ENCODE data around the gene C15orf62. TPM values are rescaled to one million over a fixed set of nuclear protein-coding genes. Genes with fewer than 3 reads are reported as not detected.

C15orf62 gene
- total RNA-seq, 2 donors from 2014 or later = 0.54 TPM; not detected in 1

DNA sequence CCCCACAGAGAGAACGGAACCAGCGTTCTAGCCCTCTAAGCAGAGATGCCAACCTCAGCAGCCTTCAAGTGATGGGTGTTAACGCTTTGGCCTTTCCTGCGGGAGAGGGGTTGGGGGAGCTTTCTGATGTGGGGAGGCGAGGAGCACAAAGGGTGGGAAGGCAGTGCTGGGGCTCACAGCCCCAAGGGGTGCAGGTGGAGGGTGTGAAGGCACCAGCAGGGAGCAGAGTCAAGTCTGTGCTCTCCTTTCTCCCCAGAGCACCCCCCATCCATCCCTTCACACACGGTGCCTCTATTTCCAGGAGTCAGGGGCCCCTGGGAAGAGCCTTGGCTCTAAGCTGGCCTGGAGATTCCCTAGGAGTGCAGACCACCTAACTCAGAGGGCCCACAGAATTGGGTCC is 4.1 kb downstream of the C15orf62 start:
- H3K4me3 ChIP-seq = no peak overlapping the region
- H3K27me3 ChIP-seq (replicated peaks; ENCODE audit: insufficient read depth) = no peaks in the 10 kb centered on the region
- TF ChIP-seq, protein P1, sequence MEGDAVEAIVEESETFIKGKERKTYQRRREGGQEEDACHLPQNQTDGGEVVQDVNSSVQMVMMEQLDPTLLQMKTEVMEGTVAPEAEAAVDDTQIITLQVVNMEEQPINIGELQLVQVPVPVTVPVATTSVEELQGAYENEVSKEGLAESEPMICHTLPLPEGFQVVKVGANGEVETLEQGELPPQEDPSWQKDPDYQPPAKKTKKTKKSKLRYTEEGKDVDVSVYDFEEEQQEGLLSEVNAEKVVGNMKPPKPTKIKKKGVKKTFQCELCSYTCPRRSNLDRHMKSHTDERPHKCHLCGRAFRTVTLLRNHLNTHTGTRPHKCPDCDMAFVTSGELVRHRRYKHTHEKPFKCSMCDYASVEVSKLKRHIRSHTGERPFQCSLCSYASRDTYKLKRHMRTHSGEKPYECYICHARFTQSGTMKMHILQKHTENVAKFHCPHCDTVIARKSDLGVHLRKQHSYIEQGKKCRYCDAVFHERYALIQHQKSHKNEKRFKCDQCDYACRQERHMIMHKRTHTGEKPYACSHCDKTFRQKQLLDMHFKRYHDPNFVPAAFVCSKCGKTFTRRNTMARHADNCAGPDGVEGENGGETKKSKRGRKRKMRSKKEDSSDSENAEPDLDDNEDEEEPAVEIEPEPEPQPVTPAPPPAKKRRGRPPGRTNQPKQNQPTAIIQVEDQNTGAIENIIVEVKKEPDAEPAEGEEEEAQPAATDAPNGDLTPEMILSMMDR (IDR thresholded peaks at IDR 0.05) = no peak
- H3K27ac ChIP-seq = no peak overlapping the region
- peaks cover 64% of the 10 kb centered on the region for H3K36me3 ChIP-seq
- H3K4me1 ChIP-seq (ENCODE audit: control insufficient read depth in 1 of 2, low read depth in 2 of 2) = no peaks in the 10 kb centered on the region
- no peak for ATAC-seq (ENCODE audit: insufficient number of reproducible peaks, low FRiP score, low read depth)
- no peaks in the 10 kb centered on the region for H3K9me3 ChIP-seq
- no peak for DNase-seq (ENCODE audit: low spot score)

DNA sequence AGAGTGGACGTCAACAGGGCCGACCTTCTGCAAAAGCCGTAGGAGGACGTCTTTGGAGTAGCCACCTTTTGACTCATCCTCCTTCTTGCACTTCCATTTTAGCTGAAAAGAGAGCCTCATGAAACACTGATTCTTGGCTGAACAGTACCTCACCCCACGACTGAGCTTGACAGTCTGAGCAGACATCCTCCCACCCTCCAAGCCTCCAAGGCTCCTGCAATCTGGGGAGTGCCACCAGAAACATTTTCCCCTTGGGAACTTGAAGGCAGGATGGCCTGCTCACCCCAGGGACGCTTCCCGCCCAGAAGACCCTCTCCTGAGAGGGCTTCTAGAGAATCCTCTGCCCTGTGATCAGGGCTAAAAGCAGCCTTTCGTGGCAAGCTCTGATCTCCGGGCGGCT is 5.2 kb downstream of the C15orf62 start:
- no peak overlapping the region for H3K4me3 ChIP-seq
- H3K4me1 ChIP-seq (ENCODE audit: control insufficient read depth in 1 of 2, low read depth in 2 of 2) = no peaks in the 10 kb centered on the region
- no peaks in the 10 kb centered on the region for H3K27me3 ChIP-seq (replicated peaks; ENCODE audit: insufficient read depth)
- ATAC-seq (ENCODE audit: insufficient number of reproducible peaks, low FRiP score, low read depth) = no peak
- H3K9me3 ChIP-seq = no peaks in the 10 kb centered on the region
- TF ChIP-seq, protein P1 (IDR thresholded peaks at IDR 0.05) = no peak
- no peak for DNase-seq (ENCODE audit: low spot score)
- peaks cover 75% of the 10 kb centered on the region for H3K36me3 ChIP-seq
- H3K27ac ChIP-seq = no peak overlapping the region

DNA sequence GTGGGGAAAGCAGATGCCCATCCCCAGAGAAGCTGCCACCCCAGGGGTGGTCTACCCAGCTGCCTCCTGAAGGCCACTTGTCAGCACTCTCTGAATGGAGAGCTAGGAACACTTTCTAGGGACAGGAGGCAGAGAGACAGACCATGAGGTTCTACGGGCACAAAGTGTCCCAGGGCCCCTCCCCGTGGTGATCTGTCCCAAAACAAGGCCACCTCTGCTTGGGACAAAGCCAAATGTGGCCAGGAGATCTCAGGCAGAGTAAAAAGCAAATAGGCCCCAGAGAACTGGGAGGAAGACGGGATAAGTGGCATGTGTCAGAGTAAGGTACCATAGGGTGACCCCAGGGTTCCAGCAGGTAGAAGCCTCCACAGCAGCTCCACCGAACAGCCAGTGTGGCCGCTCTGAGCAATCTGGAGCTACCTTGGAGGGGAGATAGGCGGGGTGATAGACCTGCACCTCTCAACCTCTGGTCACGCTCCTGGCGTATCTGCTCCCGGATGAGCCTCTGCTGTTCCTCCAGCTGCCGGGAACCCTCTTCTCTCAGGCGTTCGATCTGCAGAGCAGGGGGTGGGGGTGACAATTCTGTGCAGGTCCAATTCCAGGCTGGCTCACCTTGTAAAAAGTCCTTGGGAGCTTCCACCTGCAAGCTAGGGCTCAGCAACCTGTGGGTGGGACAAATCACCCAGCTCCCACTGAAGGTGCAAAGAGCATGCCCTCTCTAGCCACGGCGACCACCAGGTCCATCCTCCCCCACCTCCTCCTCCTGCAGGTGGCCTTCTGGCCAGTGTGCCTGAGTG is 6.2 kb downstream of the C15orf62 start:
- Histone ChIP-seq H3K27me3 (replicated peaks; ENCODE audit: insufficient read depth) (no peaks in the 10 kb centered on the region), H3K36me3 (peaks cover 72% of the 10 kb centered on the region), H3K4me3 (no peak overlapping the region), H3K9me3 (no peaks in the 10 kb centered on the region), H3K27ac (no peak overlapping the region), H3K4me1 (ENCODE audit: control insufficient read depth in 1 of 2, low read depth in 2 of 2) (no peaks in the 10 kb centered on the region)
- TF ChIP-seq, protein P1 (IDR thresholded peaks at IDR 0.05) = no peak
- peak; percentile 6 for ATAC-seq (ENCODE audit: insufficient number of reproducible peaks, low FRiP score, low read depth)
- no peak for DNase-seq (ENCODE audit: low spot score)

DNA sequence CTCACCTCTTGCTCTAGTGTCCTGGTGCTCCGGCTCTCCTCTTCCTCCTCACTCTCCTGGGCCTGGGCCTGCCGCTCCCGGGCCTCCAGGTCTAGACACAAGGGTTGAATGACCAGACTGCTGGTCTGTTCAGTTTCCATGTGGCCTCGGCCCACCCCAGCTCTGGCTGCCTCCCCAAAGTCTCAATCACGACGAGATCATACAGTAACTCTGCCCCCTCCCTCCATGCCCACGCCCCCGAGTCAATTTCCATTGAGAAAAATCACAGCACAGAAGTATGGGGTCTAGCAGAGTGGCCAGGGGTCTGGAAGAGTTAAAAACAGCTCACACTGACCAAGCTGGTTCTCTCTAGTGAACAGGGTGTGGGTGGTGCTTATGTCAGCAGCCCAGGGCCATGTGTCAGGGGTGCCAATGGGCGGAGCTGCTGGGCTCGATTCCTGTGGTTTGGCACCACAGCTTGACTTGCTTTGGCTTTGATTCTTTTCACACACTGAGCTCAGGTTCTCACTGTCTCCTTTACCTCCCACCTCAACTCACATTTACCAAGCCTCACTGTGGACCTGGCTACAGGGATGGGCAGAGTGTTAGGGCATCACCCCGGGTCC is 6.9 kb downstream of the C15orf62 start:
- Histone ChIP-seq H3K36me3 (peaks cover 69% of the 10 kb centered on the region), H3K27ac (no peak overlapping the region), H3K4me1 (ENCODE audit: control insufficient read depth in 1 of 2, low read depth in 2 of 2) (no peaks in the 10 kb centered on the region), H3K4me3 (no peak overlapping the region), H3K27me3 (replicated peaks; ENCODE audit: insufficient read depth) (no peaks in the 10 kb centered on the region), H3K9me3 (no peaks in the 10 kb centered on the region)
- no peak for ATAC-seq (ENCODE audit: insufficient number of reproducible peaks, low FRiP score, low read depth)
- TF ChIP-seq, protein P1 (IDR thresholded peaks at IDR 0.05) = no peak
- no peak for DNase-seq (ENCODE audit: low spot score)

DNA sequence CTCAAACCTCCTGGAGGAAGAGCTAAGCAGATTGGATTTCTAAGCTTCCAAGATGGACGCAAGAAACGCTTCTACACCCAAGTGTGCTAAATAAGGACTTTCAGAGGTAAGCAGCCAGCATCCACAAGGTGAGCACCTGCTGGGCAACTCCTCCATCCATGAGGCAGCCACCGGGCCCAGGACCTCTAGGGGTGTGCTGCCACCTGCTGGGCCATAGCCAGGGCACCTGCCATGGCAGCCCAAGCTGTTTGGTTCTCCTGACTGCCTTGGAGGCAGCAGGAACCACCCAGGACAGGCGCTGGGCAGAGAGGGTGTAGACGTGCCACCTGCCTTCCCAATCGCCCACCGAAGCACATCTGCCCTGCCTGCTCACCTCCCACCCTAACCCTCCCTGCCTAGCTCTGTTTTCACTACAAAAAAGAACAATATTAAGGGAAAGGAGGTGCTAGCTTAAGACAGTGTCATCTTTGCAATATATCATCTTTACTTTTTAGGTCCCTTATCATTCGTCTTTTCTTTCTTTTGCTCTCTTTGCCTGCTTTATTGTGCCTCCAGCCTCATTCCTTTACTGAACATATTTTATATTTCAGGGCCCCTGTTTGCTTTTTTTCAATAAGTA is 12.9 kb downstream of the C15orf62 start:
- peaks cover 22% of the 10 kb centered on the region for H3K36me3 ChIP-seq
- TF ChIP-seq, protein P1 (IDR thresholded peaks at IDR 0.05) = peak; percentile 10
- DNase-seq (ENCODE audit: low spot score) (no peak), ATAC-seq (ENCODE audit: insufficient number of reproducible peaks, low FRiP score, low read depth) (no peak)
- peaks cover 8 to 9% of the 10 kb centered on the region in 2 donors for H3K4me1 ChIP-seq (ENCODE audit: control insufficient read depth in 1 of 2, low read depth in 2 of 2)
- no peak overlapping the region for H3K27ac ChIP-seq
- H3K27me3 ChIP-seq (replicated peaks; ENCODE audit: insufficient read depth) = no peaks in the 10 kb centered on the region
- H3K9me3 ChIP-seq = no peaks in the 10 kb centered on the region
- H3K4me3 ChIP-seq = no peak overlapping the region

All from thoracic aorta (tissue), 2 donors.